ENCODE measurements around the gene CDC14A. TPM values are rescaled to one million over a fixed set of nuclear protein-coding genes. Genes with fewer than 3 reads are reported as not detected.

The CDC14A gene
- total RNA-seq, 1 donor from 2014 or later = 21.4 TPM

DNA sequence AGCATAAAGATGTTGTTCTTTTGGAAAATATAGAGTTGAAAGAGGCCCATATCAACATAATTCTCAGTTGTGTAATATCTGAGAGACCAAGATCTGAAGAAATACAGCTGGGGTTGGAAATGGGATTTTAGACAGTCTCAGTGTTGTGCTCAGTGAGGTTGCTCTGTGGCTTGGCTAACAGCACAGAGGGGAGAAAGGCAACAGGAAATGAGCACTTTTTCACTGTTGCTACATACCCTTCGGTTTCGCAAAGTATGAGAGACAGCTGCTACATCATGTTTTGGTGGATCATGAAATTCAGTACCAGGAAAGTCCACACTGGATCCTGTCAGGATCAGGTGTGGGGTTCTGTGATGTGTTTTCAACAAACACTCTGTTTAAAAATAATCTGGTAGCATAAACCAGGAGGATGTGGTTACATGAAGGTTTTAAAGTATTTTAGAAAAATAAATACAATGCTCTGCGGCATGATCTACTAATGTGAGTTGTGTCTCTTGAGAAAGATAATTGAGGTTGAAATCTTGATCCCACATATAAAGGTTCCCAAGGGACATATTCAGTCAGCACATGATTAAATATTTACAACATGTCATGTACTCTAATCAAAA is 178.7 kb downstream of the CDC14A start:
- H3K27ac Mint-ChIP-seq = no peak overlapping the region
- peaks cover 56% of the 10 kb centered on the region for H3K27me3 Mint-ChIP-seq (ENCODE audit: low read depth)
- TF ChIP-seq, protein P1, sequence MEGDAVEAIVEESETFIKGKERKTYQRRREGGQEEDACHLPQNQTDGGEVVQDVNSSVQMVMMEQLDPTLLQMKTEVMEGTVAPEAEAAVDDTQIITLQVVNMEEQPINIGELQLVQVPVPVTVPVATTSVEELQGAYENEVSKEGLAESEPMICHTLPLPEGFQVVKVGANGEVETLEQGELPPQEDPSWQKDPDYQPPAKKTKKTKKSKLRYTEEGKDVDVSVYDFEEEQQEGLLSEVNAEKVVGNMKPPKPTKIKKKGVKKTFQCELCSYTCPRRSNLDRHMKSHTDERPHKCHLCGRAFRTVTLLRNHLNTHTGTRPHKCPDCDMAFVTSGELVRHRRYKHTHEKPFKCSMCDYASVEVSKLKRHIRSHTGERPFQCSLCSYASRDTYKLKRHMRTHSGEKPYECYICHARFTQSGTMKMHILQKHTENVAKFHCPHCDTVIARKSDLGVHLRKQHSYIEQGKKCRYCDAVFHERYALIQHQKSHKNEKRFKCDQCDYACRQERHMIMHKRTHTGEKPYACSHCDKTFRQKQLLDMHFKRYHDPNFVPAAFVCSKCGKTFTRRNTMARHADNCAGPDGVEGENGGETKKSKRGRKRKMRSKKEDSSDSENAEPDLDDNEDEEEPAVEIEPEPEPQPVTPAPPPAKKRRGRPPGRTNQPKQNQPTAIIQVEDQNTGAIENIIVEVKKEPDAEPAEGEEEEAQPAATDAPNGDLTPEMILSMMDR (IDR thresholded peaks at IDR 0.05; ENCODE audit: unreplicated experiment) = no peak
- DNase-seq (ENCODE audit: low spot score in 2 of 2, unreplicated experiment in 2 of 2) = no peak
- H3K4me1 Mint-ChIP-seq = peaks cover 5% of the 10 kb centered on the region
- no peaks in the 10 kb centered on the region for H3K36me3 Mint-ChIP-seq
- H3K9me3 Mint-ChIP-seq = no peaks in the 10 kb centered on the region
- H3K4me3 Mint-ChIP-seq = no peak overlapping the region

- H3K27ac Mint-ChIP-seq = no peak overlapping the region
- peaks cover 5% of the 10 kb centered on the region for H3K4me1 Mint-ChIP-seq
- no peaks in the 10 kb centered on the region for H3K36me3 Mint-ChIP-seq
- TF ChIP-seq, protein P1 (IDR thresholded peaks at IDR 0.05; ENCODE audit: unreplicated experiment) = no peak
- no peak for DNase-seq (ENCODE audit: low spot score in 2 of 2, unreplicated experiment in 2 of 2)
- no peak overlapping the region for H3K4me3 Mint-ChIP-seq
- peaks cover 66% of the 10 kb centered on the region for H3K27me3 Mint-ChIP-seq (ENCODE audit: low read depth)
- H3K9me3 Mint-ChIP-seq = no peaks in the 10 kb centered on the region
Measured at GRCh38 chr1:100532645-100533044, 180.3 kb downstream of the CDC14A start.

DNA sequence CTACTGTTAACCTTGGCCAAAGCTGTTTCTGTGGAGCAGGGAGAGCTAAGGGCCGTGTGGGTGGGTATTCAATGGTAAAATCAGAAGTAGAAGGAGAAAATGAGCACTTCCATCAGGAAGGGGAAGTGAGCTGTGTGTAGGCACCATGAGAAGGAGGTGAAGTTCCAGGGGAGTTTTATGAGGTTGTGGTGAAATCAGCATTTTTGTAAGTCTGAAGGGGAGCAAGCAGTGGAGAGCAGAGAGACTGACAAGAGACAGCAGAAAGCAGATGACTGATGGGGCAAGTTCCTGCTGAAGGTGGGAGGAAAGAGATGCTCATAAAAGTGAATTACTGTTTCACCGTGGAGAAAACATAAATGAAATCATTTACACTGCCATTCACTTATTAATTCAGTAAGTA is 183.0 kb downstream of the CDC14A start:
- no peak for DNase-seq (ENCODE audit: low spot score in 2 of 2, unreplicated experiment in 2 of 2)
- Mint-ChIP-seq H3K9me3 (no peaks in the 10 kb centered on the region), H3K27ac (no peak overlapping the region), H3K4me3 (no peak overlapping the region), H3K27me3 (ENCODE audit: low read depth) (peaks cover 77% of the 10 kb centered on the region), H3K4me1 (peaks cover 12% of the 10 kb centered on the region), H3K36me3 (no peaks in the 10 kb centered on the region)
- TF ChIP-seq, protein P1 (IDR thresholded peaks at IDR 0.05; ENCODE audit: unreplicated experiment) = no peak

- TF ChIP-seq, protein P1 (IDR thresholded peaks at IDR 0.05; ENCODE audit: unreplicated experiment) = no peak
- H3K27ac Mint-ChIP-seq = no peak overlapping the region
- H3K4me3 Mint-ChIP-seq = no peak overlapping the region
- H3K4me1 Mint-ChIP-seq = peaks cover 14% of the 10 kb centered on the region
- peaks cover 85% of the 10 kb centered on the region for H3K27me3 Mint-ChIP-seq (ENCODE audit: low read depth)
- no peaks in the 10 kb centered on the region for H3K9me3 Mint-ChIP-seq
- DNase-seq (ENCODE audit: low spot score in 2 of 2, unreplicated experiment in 2 of 2) = no peak
- H3K36me3 Mint-ChIP-seq = no peaks in the 10 kb centered on the region
Measured at GRCh38 chr1:100536031-100536430, 183.7 kb downstream of the CDC14A start.

- peak in 1 of 2 experiments; percentile 44 for DNase-seq (ENCODE audit: low spot score in 2 of 2, unreplicated experiment in 2 of 2)
- TF ChIP-seq, protein P1 (IDR thresholded peaks at IDR 0.05; ENCODE audit: unreplicated experiment) = no peak
- Mint-ChIP-seq H3K36me3 (no peaks in the 10 kb centered on the region), H3K4me3 (peak overlapping the region; percentile 57), H3K27ac (no peak overlapping the region), H3K4me1 (peaks cover 16% of the 10 kb centered on the region), H3K9me3 (no peaks in the 10 kb centered on the region), H3K27me3 (ENCODE audit: low read depth) (peaks cover 94% of the 10 kb centered on the region)
Measured at GRCh38 chr1:100538913-100539835, 186.9 kb downstream of the CDC14A start.

All from mesothelial cell of epicardium (in vitro differentiated cells).